H1 (cell line): ENCODE results near the gene ADGRD2.

Experiments used
- BACH1 ChIP-seq: IDR thresholded peaks from 2 replicates; pipeline ENCODE4 v1.6.1; 2012; ENCODE audit warnings: low read length, improper control_type of control experiment
- KDM1A ChIP-seq: fragments of 200-600, 300-600 bp; sonication (generic); IDR thresholded peaks from 2 replicates; pipeline ENCODE4 v1.7.1; 2016; ENCODE audit warnings: mild to moderate bottlenecking, low read length, borderline replicate concordance
- POLR2A ChIP-seq, 2 experiments: IDR thresholded peaks; 1 replicate in 1 of 2; 2 replicates in 1 of 2; pipeline ENCODE4 v1.6.1; 2011; ENCODE audit warnings: low read depth in 2 of 2, low read length in 2 of 2, mild to moderate bottlenecking in 2 of 2; ENCODE audit errors: control extremely low read depth in 1 of 2

DNA sequence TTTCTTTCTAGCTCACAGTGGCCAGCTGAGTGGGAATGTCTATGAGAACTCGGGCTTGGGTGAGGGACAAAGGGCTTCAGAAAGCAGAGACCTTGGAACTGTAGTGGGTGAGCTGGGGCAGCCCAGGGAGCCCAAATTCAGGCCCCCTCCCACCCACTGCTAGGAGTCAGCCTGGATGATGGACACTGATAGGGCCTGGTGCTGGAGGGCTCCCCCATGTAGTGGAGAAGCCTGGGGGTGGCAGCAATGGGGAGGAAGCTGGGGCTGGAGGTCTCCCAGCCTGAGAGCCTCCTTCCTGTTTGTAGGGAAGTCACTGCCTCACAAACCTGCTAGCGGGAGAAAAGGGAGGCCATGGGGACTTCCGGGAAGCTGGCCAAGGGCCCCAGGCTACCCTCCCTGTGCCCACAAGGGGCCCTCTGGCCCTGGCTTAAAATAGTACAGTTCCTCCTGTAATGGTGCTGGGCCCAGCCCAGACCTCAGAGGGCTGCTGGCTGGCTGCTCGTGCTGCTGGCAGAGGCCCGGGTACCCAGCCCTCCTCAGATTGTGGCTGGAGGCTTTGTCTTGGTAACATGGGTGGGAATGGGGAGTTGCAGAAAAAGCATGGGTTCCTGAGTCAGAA is 63.2 kb downstream of the ADGRD2 start:
- TF ChIP-seq POLR2A (IDR thresholded peaks at IDR 0.05; ENCODE audit: control extremely low read depth in 1 of 2, low read depth in 2 of 2, low read length in 2 of 2) (no peak), BACH1 (no peak), KDM1A (no peak)
